DOHH2 (cell line): Measurements from ENCODE around the gene DGUOK.

Experiments used
- H3F3A ChIP-seq: fragments of 200-600 bp; sonication (generic), shearing (Covaris generic); 2 replicates; pipeline ENCODE4 v1.6.0; 2016; ENCODE audit warnings: antibody characterized with exemption, mild to moderate bottlenecking; ENCODE audit not compliant: control insufficient read depth, insufficient read depth
- H3K27ac ChIP-seq: fragments of 200-600 bp; sonication (generic); 2 replicates; pipeline ENCODE4 v1.5.1; 2014; ENCODE audit warnings: low read depth, mild to moderate bottlenecking, low read length, moderate library complexity
- H3K27me3 ChIP-seq: fragments of 200-600 bp; sonication (generic); 2 replicates; pipeline ENCODE4 v1.6.1; 2014; ENCODE audit warnings: mild to moderate bottlenecking, low read length, mixed read lengths; ENCODE audit not compliant: control insufficient read depth
- H3K36me3 ChIP-seq: fragments of 200-600 bp; sonication (generic); 2 replicates; pipeline ENCODE4 v1.6.1; 2014; ENCODE audit warnings: mild to moderate bottlenecking, low read length, moderate library complexity, mixed read lengths; ENCODE audit not compliant: control insufficient read depth
- H3K4me1 ChIP-seq: fragments of 200-600 bp; sonication (generic); 2 replicates; pipeline ENCODE4 v1.6.1; 2014; ENCODE audit warnings: mild to moderate bottlenecking, low read length, mixed read lengths; ENCODE audit not compliant: control insufficient read depth
- H3K4me2 ChIP-seq: fragments of 200-600 bp; sonication (generic); 2 replicates; pipeline ENCODE4 v1.6.0; 2014; ENCODE audit warnings: mild to moderate bottlenecking, low read length, moderate library complexity
- H3K4me3 ChIP-seq: fragments of 200-600 bp; sonication (generic); 2 replicates; pipeline ENCODE4 v1.5.1; 2014; ENCODE audit warnings: mild to moderate bottlenecking, low read length, mixed read lengths
- H3K79me2 ChIP-seq: fragments of 200-600 bp; sonication (generic); 2 replicates; pipeline ENCODE4 v1.6.1; 2014; ENCODE audit warnings: mild to moderate bottlenecking, low read length, mixed read lengths; ENCODE audit not compliant: control insufficient read depth
- H3K9me2 ChIP-seq: fragments of 200-600 bp; sonication (generic); replicated peaks from 2 replicates; pipeline ENCODE4 v1.6.1; 2014; ENCODE audit warnings: mild to moderate bottlenecking, low read length, mixed read lengths; ENCODE audit not compliant: control insufficient read depth
- H3K9me3 ChIP-seq: fragments of 200-600 bp; sonication (generic); 2 replicates; pipeline ENCODE4 v1.6.1; 2014; ENCODE audit warnings: antibody characterized with exemption, low read length, mixed read lengths; ENCODE audit not compliant: control insufficient read depth, insufficient read depth
- H4K20me1 ChIP-seq: fragments of 200-600 bp; sonication (generic); 2 replicates; pipeline ENCODE4 v1.6.0; 2014; ENCODE audit warnings: low read depth, mild to moderate bottlenecking, antibody characterized with exemption, low read length, moderate library complexity; ENCODE audit not compliant: control insufficient read depth, insufficient read depth
- EZH2phosphoT487 ChIP-seq: fragments of 200-600 bp; sonication (generic); IDR thresholded peaks from 2 replicates; pipeline ENCODE4 v1.6.1; 2017; ENCODE audit warnings: borderline replicate concordance, mild to moderate bottlenecking, antibody characterized with exemption, low read length, moderate library complexity, mixed read lengths
- TF ChIP-seq, protein P1 (sequence below): fragments of 200-600 bp; sonication (generic); IDR thresholded peaks from one replicate; pipeline ENCODE4 v1.5.1; 2014; ENCODE audit warnings: antibody characterized with exemption, mild to moderate bottlenecking, low read depth, low read length; ENCODE audit not compliant: poor library complexity, severe bottlenecking

The DGUOK gene

GRCh38 chr2:73928963-73929347, 2.3 kb downstream of the DGUOK start:
- Histone ChIP-seq H4K20me1 (peaks cover 22% of the 10 kb centered on the region), H3K9me2 (no peaks in the 10 kb centered on the region), H3K4me3 (peak overlapping the region; percentile 88), H3K36me3 (peaks cover 66% of the 10 kb centered on the region), H3K27me3 (no peaks in the 10 kb centered on the region), H3F3A (peaks cover 8% of the 10 kb centered on the region; the same call in 1 of the 2 replicates), H3K79me2 (peaks cover 71% of the 10 kb centered on the region), H3K9me3 (peaks cover 4% of the 10 kb centered on the region), H3K4me1 (peaks cover 46% of the 10 kb centered on the region), H3K27ac (no peak overlapping the region), H3K4me2 (peak overlapping the region; percentile 83)
- TF ChIP-seq, protein P1, sequence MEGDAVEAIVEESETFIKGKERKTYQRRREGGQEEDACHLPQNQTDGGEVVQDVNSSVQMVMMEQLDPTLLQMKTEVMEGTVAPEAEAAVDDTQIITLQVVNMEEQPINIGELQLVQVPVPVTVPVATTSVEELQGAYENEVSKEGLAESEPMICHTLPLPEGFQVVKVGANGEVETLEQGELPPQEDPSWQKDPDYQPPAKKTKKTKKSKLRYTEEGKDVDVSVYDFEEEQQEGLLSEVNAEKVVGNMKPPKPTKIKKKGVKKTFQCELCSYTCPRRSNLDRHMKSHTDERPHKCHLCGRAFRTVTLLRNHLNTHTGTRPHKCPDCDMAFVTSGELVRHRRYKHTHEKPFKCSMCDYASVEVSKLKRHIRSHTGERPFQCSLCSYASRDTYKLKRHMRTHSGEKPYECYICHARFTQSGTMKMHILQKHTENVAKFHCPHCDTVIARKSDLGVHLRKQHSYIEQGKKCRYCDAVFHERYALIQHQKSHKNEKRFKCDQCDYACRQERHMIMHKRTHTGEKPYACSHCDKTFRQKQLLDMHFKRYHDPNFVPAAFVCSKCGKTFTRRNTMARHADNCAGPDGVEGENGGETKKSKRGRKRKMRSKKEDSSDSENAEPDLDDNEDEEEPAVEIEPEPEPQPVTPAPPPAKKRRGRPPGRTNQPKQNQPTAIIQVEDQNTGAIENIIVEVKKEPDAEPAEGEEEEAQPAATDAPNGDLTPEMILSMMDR = no peak

DNA sequence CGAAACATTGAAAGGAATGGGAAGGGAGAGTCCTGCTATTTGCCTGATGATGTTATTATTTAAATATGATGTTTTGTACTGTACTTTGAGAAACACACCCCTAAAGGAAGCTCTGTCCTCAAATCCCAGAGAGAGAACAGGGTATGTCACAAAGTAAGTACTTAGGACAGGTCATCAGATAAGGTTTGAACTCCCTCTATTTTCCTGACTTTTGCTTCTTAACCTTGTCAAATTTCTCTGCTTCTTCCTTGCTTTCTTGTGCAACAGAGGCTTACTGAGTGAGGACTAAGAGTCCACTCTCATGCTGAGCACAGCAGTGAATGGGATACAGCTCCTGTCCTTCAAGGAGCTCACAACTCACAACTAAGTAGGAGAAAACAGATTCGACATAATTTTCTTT, 3.7 kb downstream of the DGUOK start:
- TF ChIP-seq EZH2phosphoT487 = no peak
- TF ChIP-seq, protein P1 = no peak
- Histone ChIP-seq H3K27me3 (no peaks in the 10 kb centered on the region), H3K27ac (no peak overlapping the region), H3K4me1 (peaks cover 39% of the 10 kb centered on the region), H3K9me2 (no peaks in the 10 kb centered on the region), H3F3A (peaks cover 8% of the 10 kb centered on the region; the same call in 1 of the 2 replicates), H4K20me1 (peaks cover 27% of the 10 kb centered on the region), H3K4me2 (peak overlapping the region; percentile 83), H3K79me2 (peaks cover 85% of the 10 kb centered on the region), H3K36me3 (peaks cover 78% of the 10 kb centered on the region), H3K9me3 (peaks cover 4% of the 10 kb centered on the region), H3K4me3 (no peak overlapping the region)

DNA sequence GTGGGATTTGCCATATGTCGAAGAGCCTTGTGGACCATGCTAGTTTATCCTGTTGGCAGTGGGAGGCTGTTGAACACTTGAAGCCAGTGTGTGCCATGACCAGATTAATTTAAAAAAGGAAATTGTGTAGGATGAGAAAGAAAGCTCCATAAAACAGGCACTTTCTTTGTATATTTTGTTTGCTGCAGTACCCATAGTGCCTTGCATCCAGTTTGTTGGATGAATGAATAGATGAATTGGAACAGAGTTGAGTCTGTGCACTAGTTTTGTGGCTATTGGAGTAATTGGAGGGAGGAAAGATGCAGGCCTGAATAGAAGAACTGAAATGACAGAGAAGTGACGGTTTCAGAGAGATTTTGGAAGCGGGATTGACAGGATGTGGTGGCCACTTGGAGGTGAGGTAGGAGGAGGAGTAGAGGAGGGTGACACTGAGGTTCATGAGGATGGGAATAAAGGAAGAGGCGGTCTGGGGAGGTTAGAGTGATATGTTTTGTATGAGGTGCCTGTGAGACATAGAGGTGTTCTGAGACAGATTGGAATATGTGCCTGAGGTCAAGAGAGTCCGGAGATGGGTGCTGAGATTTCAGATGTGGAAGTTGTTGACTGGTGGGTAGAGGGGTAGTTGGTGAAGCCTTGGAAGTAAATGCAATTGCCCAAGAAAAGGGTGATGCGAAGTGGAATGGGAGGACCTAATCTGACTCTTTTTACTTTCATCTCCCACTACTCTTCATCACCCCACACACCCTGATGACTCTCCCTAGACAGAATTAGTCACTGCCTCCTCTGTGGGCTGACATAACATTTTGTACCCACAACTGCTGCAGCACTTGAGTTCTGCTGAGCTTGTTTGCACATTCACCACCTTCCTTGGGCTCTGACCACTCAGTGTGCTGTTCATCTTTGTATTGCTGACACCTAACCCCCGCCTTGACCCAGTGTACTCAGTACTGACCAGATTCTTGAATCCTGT, 5.1 kb downstream of the DGUOK start:
- Histone ChIP-seq H3K27ac (no peak overlapping the region), H3K4me1 (peaks cover 32% of the 10 kb centered on the region), H3K27me3 (no peaks in the 10 kb centered on the region), H3K36me3 (peaks cover 86% of the 10 kb centered on the region), H3K4me3 (no peak overlapping the region), H3K9me3 (no peaks in the 10 kb centered on the region), H4K20me1 (peaks cover 34% of the 10 kb centered on the region), H3K4me2 (0 out of 2 replicates have a peak overlapping the region, but pooled peaks have one; percentile 8), H3K9me2 (no peaks in the 10 kb centered on the region), H3K79me2 (peaks cover 97% of the 10 kb centered on the region), H3F3A (no peaks in the 10 kb centered on the region)
- TF ChIP-seq, protein P1 = no peak
- TF ChIP-seq EZH2phosphoT487 = no peak
